HEK293 (cell line): Measurements from ENCODE around the gene ACADVL.

Experiments used
- BCL11A ChIP-seq: fragments of 450-650 bp; formaldehyde crosslinking; IDR thresholded peaks from 2 replicates; pipeline ENCODE4 v1.5.1; 2016; ENCODE audit warnings: low read depth, missing biosample characterization, missing genetic modification characterization
- KLF1 ChIP-seq: fragments of 450-650 bp; formaldehyde crosslinking; IDR thresholded peaks from 2 replicates; pipeline ENCODE4 v1.5.1; 2016; ENCODE audit warnings: missing biosample characterization, missing genetic modification characterization
- KLF8 ChIP-seq: fragments of 450-650 bp; formaldehyde crosslinking; IDR thresholded peaks from 2 replicates; pipeline ENCODE4 v1.5.1; 2016; ENCODE audit warnings: missing biosample characterization, missing genetic modification characterization
- SETDB1 ChIP-seq: IDR thresholded peaks from one replicate; pipeline ENCODE4 v1.6.1; 2017; ENCODE audit warnings: mild to moderate bottlenecking, low read length, moderate library complexity, mixed read lengths; ENCODE audit not compliant: insufficient read length
- SP7 ChIP-seq: fragments of 450-650 bp; formaldehyde crosslinking; IDR thresholded peaks from 2 replicates; pipeline ENCODE4 v1.5.1; 2016; ENCODE audit warnings: missing biosample characterization, missing genetic modification characterization
- TCF7L2 ChIP-seq: IDR thresholded peaks from 2 replicates; pipeline ENCODE4 v1.6.1; 2011; ENCODE audit warnings: low read depth, mild to moderate bottlenecking, inconsistent platforms, low read length, moderate library complexity, borderline replicate concordance
- ZBTB17 ChIP-seq: fragments of 450-650 bp; formaldehyde crosslinking; IDR thresholded peaks from 2 replicates; pipeline ENCODE4 v1.5.1; 2016; ENCODE audit warnings: missing biosample characterization, missing genetic modification characterization
- ZBTB21 ChIP-seq: fragments of 450-650 bp; formaldehyde crosslinking; IDR thresholded peaks from 2 replicates; pipeline ENCODE4 v1.5.1; 2017; ENCODE audit warnings: missing biosample characterization, missing genetic modification characterization
- ZEB2 ChIP-seq: fragments of 450-650 bp; formaldehyde crosslinking; IDR thresholded peaks from 2 replicates; pipeline ENCODE4 v1.5.1; 2016; ENCODE audit warnings: missing biosample characterization, missing genetic modification characterization
- ZNF132 ChIP-seq: fragments of 450-650 bp; formaldehyde crosslinking; IDR thresholded peaks from 2 replicates; pipeline ENCODE4 v1.5.1; 2017; ENCODE audit warnings: missing biosample characterization, missing genetic modification characterization, borderline replicate concordance
- ZNF133 ChIP-seq: fragments of 450-650 bp; formaldehyde crosslinking; IDR thresholded peaks from 2 replicates; pipeline ENCODE4 v1.5.1; 2016; ENCODE audit warnings: missing biosample characterization, missing genetic modification characterization
- ZNF155 ChIP-seq: fragments of 450-650 bp; formaldehyde crosslinking; IDR thresholded peaks from 2 replicates; pipeline ENCODE4 v1.5.1; 2016; ENCODE audit warnings: missing biosample characterization, missing genetic modification characterization
- ZNF157 ChIP-seq: fragments of 450-650 bp; formaldehyde crosslinking; IDR thresholded peaks from 2 replicates; pipeline ENCODE4 v1.5.1; 2016; ENCODE audit warnings: missing biosample characterization, missing genetic modification characterization
- ZNF202 ChIP-seq: fragments of 450-650 bp; formaldehyde crosslinking; IDR thresholded peaks from 2 replicates; pipeline ENCODE4 v1.5.1; 2016; ENCODE audit warnings: missing biosample characterization, missing genetic modification characterization, borderline replicate concordance
- ZNF23 ChIP-seq: fragments of 450-650 bp; formaldehyde crosslinking; IDR thresholded peaks from 2 replicates; pipeline ENCODE4 v1.5.1; 2016; ENCODE audit warnings: missing biosample characterization, missing genetic modification characterization, borderline replicate concordance
- ZNF394 ChIP-seq: fragments of 450-650 bp; formaldehyde crosslinking; IDR thresholded peaks from 2 replicates; pipeline ENCODE4 v1.5.1; 2016; ENCODE audit warnings: missing biosample characterization, missing genetic modification characterization, mild to moderate bottlenecking, moderate library complexity, borderline replicate concordance
- ZNF658 ChIP-seq: fragments of 450-650 bp; formaldehyde crosslinking; IDR thresholded peaks from 2 replicates; pipeline ENCODE4; 2016; ENCODE audit warnings: missing biosample characterization, missing genetic modification characterization
- ZNF768 ChIP-seq: fragments of 450-650 bp; formaldehyde crosslinking; IDR thresholded peaks from 2 replicates; pipeline ENCODE4 v1.5.1; 2018; ENCODE audit warnings: missing biosample characterization, mild to moderate bottlenecking, missing genetic modification characterization
- ZNF830 ChIP-seq: fragments of 450-650 bp; IDR thresholded peaks from 2 replicates; pipeline ENCODE4 v1.5.0; 2018; ENCODE audit warnings: missing biosample characterization, missing genetic modification characterization, low read depth, mild to moderate bottlenecking, moderate library complexity
- ZSCAN23 ChIP-seq: fragments of 450-650 bp; formaldehyde crosslinking; IDR thresholded peaks from 2 replicates; pipeline ENCODE4 v1.5.1; 2016; ENCODE audit warnings: missing biosample characterization, missing genetic modification characterization
- TF ChIP-seq, protein P1 (sequence below): fragments of 450-650 bp; formaldehyde crosslinking; IDR thresholded peaks from 2 replicates; pipeline ENCODE4 v1.5.1; 2016; ENCODE audit warnings: missing biosample characterization, missing genetic modification characterization
- TF ChIP-seq, protein P2 (sequence below): sonication (generic); formaldehyde crosslinking; IDR thresholded peaks from 2 replicates; pipeline ENCODE4 v1.8.1; 2022; ENCODE audit warnings: mild to moderate bottlenecking, moderate library complexity, missing genetic modification reagents
- TF ChIP-seq, protein P3 (sequence below): fragments of 450-650 bp; formaldehyde crosslinking; IDR thresholded peaks from 2 replicates; pipeline ENCODE4 v1.5.1; 2016; ENCODE audit warnings: missing biosample characterization, missing genetic modification characterization, borderline replicate concordance
- TF ChIP-seq, protein P4 (sequence below): fragments of 450-650 bp; formaldehyde crosslinking; IDR thresholded peaks from 2 replicates; pipeline ENCODE4 v1.5.1; 2016; ENCODE audit warnings: missing biosample characterization, missing genetic modification characterization
- TF ChIP-seq, protein P5 (sequence below): fragments of 450-650 bp; formaldehyde crosslinking; IDR thresholded peaks from 2 replicates; pipeline ENCODE4 v1.5.1; 2016; ENCODE audit warnings: missing biosample characterization, missing genetic modification characterization
- TF ChIP-seq, protein P6 (sequence below): fragments of 450-650 bp; formaldehyde crosslinking; IDR thresholded peaks from 2 replicates; pipeline ENCODE4 v1.5.1; 2017; ENCODE audit warnings: missing biosample characterization, missing genetic modification characterization

ACADVL gene

DNA sequence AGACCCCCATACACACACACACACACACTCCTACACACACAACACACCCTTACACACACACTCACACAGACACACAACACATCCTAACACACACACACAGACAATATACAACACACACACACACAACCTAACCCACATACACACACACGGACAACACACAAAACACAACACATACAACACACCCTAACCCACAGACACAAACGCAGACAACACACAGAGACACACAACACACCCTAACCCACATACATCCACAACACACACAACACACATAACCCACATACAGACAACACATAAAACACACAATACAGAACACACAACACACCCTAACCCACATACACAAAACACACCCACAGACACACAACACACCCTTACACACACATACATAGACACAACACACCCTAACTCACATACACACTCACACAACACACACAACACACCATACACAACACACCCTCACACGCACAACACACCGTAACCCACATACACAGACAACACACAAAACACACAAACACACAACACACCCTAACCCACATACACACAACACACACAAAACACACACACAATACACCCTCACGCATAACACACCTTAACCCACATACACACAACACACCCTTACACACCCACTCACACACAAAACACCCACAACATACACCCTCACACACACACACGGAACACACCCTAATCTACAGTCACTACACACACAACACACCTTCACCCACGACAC lies 45.0 kb upstream of the ACADVL start (continued):
- TF ChIP-seq ZNF202 (tag by site-specific recombination) = 0 out of 2 replicates have a peak, but pooled peaks have one; percentile 6
- no peak for TF ChIP-seq ZNF23 (tag by site-specific recombination)
- TF ChIP-seq ZSCAN23 (tag by site-specific recombination) = peak; percentile 72; the same call in 1 of the 2 replicates
- TF ChIP-seq, protein P1, sequence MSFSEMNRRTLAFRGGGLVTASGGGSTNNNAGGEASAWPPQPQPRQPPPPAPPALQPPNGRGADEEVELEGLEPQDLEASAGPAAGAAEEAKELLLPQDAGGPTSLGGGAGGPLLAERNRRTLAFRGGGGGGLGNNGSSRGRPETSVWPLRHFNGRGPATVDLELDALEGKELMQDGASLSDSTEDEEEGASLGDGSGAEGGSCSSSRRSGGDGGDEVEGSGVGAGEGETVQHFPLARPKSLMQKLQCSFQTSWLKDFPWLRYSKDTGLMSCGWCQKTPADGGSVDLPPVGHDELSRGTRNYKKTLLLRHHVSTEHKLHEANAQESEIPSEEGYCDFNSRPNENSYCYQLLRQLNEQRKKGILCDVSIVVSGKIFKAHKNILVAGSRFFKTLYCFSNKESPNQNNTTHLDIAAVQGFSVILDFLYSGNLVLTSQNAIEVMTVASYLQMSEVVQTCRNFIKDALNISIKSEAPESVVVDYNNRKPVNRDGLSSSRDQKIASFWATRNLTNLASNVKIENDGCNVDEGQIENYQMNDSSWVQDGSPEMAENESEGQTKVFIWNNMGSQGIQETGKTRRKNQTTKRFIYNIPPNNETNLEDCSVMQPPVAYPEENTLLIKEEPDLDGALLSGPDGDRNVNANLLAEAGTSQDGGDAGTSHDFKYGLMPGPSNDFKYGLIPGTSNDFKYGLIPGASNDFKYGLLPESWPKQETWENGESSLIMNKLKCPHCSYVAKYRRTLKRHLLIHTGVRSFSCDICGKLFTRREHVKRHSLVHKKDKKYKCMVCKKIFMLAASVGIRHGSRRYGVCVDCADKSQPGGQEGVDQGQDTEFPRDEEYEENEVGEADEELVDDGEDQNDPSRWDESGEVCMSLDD = peak; percentile 61; the same call in 1 of the 2 replicates
- TF ChIP-seq ZBTB17 (tag by site-specific recombination) = no peak
- no peak for TF ChIP-seq ZNF658 (tag by site-specific recombination)
- TF ChIP-seq, protein P2, sequence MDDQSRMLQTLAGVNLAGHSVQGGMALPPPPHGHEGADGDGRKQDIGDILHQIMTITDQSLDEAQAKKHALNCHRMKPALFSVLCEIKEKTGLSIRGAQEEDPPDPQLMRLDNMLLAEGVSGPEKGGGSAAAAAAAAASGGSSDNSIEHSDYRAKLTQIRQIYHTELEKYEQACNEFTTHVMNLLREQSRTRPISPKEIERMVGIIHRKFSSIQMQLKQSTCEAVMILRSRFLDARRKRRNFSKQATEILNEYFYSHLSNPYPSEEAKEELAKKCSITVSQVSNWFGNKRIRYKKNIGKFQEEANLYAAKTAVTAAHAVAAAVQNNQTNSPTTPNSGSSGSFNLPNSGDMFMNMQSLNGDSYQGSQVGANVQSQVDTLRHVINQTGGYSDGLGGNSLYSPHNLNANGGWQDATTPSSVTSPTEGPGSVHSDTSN = no peak
- TF ChIP-seq, protein P3, sequence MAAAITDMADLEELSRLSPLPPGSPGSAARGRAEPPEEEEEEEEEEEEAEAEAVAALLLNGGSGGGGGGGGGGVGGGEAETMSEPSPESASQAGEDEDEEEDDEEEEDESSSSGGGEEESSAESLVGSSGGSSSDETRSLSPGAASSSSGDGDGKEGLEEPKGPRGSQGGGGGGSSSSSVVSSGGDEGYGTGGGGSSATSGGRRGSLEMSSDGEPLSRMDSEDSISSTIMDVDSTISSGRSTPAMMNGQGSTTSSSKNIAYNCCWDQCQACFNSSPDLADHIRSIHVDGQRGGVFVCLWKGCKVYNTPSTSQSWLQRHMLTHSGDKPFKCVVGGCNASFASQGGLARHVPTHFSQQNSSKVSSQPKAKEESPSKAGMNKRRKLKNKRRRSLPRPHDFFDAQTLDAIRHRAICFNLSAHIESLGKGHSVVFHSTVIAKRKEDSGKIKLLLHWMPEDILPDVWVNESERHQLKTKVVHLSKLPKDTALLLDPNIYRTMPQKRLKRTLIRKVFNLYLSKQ (tag by site-specific recombination) = 0 out of 2 replicates have a peak, but pooled peaks have one; percentile 5
- TF ChIP-seq, protein P4, sequence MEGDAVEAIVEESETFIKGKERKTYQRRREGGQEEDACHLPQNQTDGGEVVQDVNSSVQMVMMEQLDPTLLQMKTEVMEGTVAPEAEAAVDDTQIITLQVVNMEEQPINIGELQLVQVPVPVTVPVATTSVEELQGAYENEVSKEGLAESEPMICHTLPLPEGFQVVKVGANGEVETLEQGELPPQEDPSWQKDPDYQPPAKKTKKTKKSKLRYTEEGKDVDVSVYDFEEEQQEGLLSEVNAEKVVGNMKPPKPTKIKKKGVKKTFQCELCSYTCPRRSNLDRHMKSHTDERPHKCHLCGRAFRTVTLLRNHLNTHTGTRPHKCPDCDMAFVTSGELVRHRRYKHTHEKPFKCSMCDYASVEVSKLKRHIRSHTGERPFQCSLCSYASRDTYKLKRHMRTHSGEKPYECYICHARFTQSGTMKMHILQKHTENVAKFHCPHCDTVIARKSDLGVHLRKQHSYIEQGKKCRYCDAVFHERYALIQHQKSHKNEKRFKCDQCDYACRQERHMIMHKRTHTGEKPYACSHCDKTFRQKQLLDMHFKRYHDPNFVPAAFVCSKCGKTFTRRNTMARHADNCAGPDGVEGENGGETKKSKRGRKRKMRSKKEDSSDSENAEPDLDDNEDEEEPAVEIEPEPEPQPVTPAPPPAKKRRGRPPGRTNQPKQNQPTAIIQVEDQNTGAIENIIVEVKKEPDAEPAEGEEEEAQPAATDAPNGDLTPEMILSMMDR (tag by site-specific recombination) = no peak
- TF ChIP-seq, protein P5, sequence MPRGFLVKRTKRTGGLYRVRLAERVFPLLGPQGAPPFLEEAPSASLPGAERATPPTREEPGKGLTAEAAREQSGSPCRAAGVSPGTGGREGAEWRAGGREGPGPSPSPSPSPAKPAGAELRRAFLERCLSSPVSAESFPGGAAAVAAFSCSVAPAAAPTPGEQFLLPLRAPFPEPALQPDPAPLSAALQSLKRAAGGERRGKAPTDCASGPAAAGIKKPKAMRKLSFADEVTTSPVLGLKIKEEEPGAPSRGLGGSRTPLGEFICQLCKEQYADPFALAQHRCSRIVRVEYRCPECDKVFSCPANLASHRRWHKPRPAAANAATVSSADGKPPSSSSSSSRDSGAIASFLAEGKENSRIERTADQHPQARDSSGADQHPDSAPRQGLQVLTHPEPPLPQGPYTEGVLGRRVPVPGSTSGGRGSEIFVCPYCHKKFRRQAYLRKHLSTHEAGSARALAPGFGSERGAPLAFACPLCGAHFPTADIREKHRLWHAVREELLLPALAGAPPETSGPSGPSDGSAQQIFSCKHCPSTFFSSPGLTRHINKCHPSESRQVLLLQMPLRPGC (tag by site-specific recombination) = peak; percentile 37; the same call in 1 of the 2 replicates
- no peak for TF ChIP-seq ZBTB21
- no peak for TF ChIP-seq SETDB1
- TF ChIP-seq TCF7L2 = no peak
- 0 out of 2 replicates have a peak, but pooled peaks have one; percentile 34 for TF ChIP-seq KLF8 (tag by site-specific recombination)
- TF ChIP-seq ZNF394 = no peak
- TF ChIP-seq KLF1 = no peak
- TF ChIP-seq ZEB2 (tag by site-specific recombination) = no peak
- TF ChIP-seq, protein P6, sequence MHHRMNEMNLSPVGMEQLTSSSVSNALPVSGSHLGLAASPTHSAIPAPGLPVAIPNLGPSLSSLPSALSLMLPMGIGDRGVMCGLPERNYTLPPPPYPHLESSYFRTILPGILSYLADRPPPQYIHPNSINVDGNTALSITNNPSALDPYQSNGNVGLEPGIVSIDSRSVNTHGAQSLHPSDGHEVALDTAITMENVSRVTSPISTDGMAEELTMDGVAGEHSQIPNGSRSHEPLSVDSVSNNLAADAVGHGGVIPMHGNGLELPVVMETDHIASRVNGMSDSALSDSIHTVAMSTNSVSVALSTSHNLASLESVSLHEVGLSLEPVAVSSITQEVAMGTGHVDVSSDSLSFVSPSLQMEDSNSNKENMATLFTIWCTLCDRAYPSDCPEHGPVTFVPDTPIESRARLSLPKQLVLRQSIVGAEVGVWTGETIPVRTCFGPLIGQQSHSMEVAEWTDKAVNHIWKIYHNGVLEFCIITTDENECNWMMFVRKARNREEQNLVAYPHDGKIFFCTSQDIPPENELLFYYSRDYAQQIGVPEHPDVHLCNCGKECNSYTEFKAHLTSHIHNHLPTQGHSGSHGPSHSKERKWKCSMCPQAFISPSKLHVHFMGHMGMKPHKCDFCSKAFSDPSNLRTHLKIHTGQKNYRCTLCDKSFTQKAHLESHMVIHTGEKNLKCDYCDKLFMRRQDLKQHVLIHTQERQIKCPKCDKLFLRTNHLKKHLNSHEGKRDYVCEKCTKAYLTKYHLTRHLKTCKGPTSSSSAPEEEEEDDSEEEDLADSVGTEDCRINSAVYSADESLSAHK = no peak
- 0 out of 2 replicates have a peak, but pooled peaks have one; percentile 28 for TF ChIP-seq BCL11A (tag by site-specific recombination)
- no peak; the same call in 1 of the 2 replicates for TF ChIP-seq ZNF155
- no peak; the same call in none of the 2 replicates for TF ChIP-seq ZNF157 (tag by site-specific recombination)
- no peak for TF ChIP-seq SP7 (tag by site-specific recombination)
- TF ChIP-seq ZNF768 (tag by site-specific recombination) = no peak
- no peak for TF ChIP-seq ZNF830 (tag by site-specific recombination)
- TF ChIP-seq ZNF133 (tag by site-specific recombination) = no peak; the same call in 1 of the 2 replicates
- TF ChIP-seq ZNF132 (tag by site-specific recombination) = no peak
